ENCODE measurements around the gene ZBTB20. TPM values are rescaled to one million over a fixed set of nuclear protein-coding genes. Genes with fewer than 3 reads are reported as not detected.
A peak's percentile ranks its signal among the peaks of the same experiment; 100 is the strongest.

The ZBTB20 gene
- total RNA-seq, 2 donors from 2014 or later = 55.3 to 61.2 TPM

- Mint-ChIP-seq H3K27ac (peak overlapping the region; percentile 62), H3K4me3 (no peak overlapping the region), H3K27me3 (no peaks in the 10 kb centered on the region), H3K4me1 (peaks cover 20% of the 10 kb centered on the region), H3K36me3 (ENCODE audit: low read depth) (peaks cover 2% of the 10 kb centered on the region)
- no peak for DNase-seq
- H3K9me3 ChIP-seq (ENCODE audit: control insufficient read depth, low read length, poor library complexity, severe bottlenecking) = no peaks in the 10 kb centered on the region
- no peak for ATAC-seq
Observed at GRCh38 chr3:114323546-114324254, 823.4 kb downstream of the ZBTB20 start.

GRCh38 chr3:114320246-114320645 lies 826.8 kb downstream of the ZBTB20 start:
- Mint-ChIP-seq H3K27me3 (no peaks in the 10 kb centered on the region), H3K4me3 (no peak overlapping the region), H3K4me1 (peaks cover 19% of the 10 kb centered on the region), H3K27ac (no peak overlapping the region), H3K36me3 (ENCODE audit: low read depth) (peaks cover 2% of the 10 kb centered on the region)
- DNase-seq = no peak
- H3K9me3 ChIP-seq (ENCODE audit: control insufficient read depth, low read length, poor library complexity, severe bottlenecking) = no peaks in the 10 kb centered on the region
- ATAC-seq = no peak

- no peak for ATAC-seq
- no peaks in the 10 kb centered on the region for H3K27me3 Mint-ChIP-seq
- H3K9me3 ChIP-seq (ENCODE audit: control insufficient read depth, low read length, poor library complexity, severe bottlenecking) = no peaks in the 10 kb centered on the region
- H3K4me1 Mint-ChIP-seq = peaks cover 17% of the 10 kb centered on the region
- H3K4me3 Mint-ChIP-seq = no peak overlapping the region
- no peak for DNase-seq
- no peak overlapping the region for H3K27ac Mint-ChIP-seq
- H3K36me3 Mint-ChIP-seq (ENCODE audit: low read depth) = peaks cover 2% of the 10 kb centered on the region
Observed at GRCh38 chr3:114319453-114319852, 827.6 kb downstream of the ZBTB20 start.

- DNase-seq (no peak), ATAC-seq (no peak)
- no peaks in the 10 kb centered on the region for H3K27me3 Mint-ChIP-seq
- no peak overlapping the region for H3K4me3 Mint-ChIP-seq
- peaks cover 23% of the 10 kb centered on the region for H3K4me1 Mint-ChIP-seq
- H3K27ac Mint-ChIP-seq = peak overlapping the region; percentile 37
- H3K36me3 Mint-ChIP-seq (ENCODE audit: low read depth) = peaks cover 2% of the 10 kb centered on the region
- H3K9me3 ChIP-seq (ENCODE audit: control insufficient read depth, low read length, poor library complexity, severe bottlenecking) = no peaks in the 10 kb centered on the region
Observed at GRCh38 chr3:114318295-114318694, 828.8 kb downstream of the ZBTB20 start.

- no peak for DNase-seq
- no peaks in the 10 kb centered on the region for H3K36me3 Mint-ChIP-seq (ENCODE audit: low read depth)
Observed at GRCh38 chr3:114314282-114314681, 832.8 kb downstream of the ZBTB20 start.

GRCh38 chr3:114313426-114313825 lies 833.7 kb downstream of the ZBTB20 start:
- ATAC-seq = no peak
- no peaks in the 10 kb centered on the region for H3K9me3 ChIP-seq (ENCODE audit: control insufficient read depth, low read length, poor library complexity, severe bottlenecking)
- H3K27ac Mint-ChIP-seq = peak overlapping the region; percentile 59
- H3K4me1 Mint-ChIP-seq = peaks cover 32% of the 10 kb centered on the region
- no peaks in the 10 kb centered on the region for H3K27me3 Mint-ChIP-seq
- no peaks in the 10 kb centered on the region for H3K36me3 Mint-ChIP-seq (ENCODE audit: low read depth)
- H3K4me3 Mint-ChIP-seq = no peak overlapping the region
- DNase-seq = no peak

More at GRCh38 chr3:114314282-114314681, 832.8 kb downstream of the ZBTB20 start:
- Mint-ChIP-seq H3K4me1 (peaks cover 26% of the 10 kb centered on the region), H3K27me3 (no peaks in the 10 kb centered on the region), H3K27ac (peak overlapping the region; percentile 39), H3K4me3 (no peak overlapping the region)
- no peak for ATAC-seq
- H3K9me3 ChIP-seq (ENCODE audit: control insufficient read depth, low read length, poor library complexity, severe bottlenecking) = no peaks in the 10 kb centered on the region

- H3K27me3 Mint-ChIP-seq = no peaks in the 10 kb centered on the region
- H3K36me3 Mint-ChIP-seq (ENCODE audit: low read depth) = peaks cover 2% of the 10 kb centered on the region
- no peak for DNase-seq
- ATAC-seq = no peak
- peak overlapping the region; percentile 99 for H3K27ac Mint-ChIP-seq
- peaks cover 40% of the 10 kb centered on the region for H3K4me1 Mint-ChIP-seq
- H3K9me3 ChIP-seq (ENCODE audit: control insufficient read depth, low read length, poor library complexity, severe bottlenecking) = no peaks in the 10 kb centered on the region
- H3K4me3 Mint-ChIP-seq = no peak overlapping the region
Observed at GRCh38 chr3:114310695-114311094, 836.4 kb downstream of the ZBTB20 start.

- peaks cover 34% of the 10 kb centered on the region for H3K4me1 Mint-ChIP-seq
- ATAC-seq = peak; percentile 94
Observed at GRCh38 chr3:114308830-114309229, 838.3 kb downstream of the ZBTB20 start.

GRCh38 chr3:114308377-114308776 lies 838.7 kb downstream of the ZBTB20 start:
- H3K27me3 Mint-ChIP-seq = no peaks in the 10 kb centered on the region
- peak; percentile 45 for ATAC-seq
- DNase-seq = no peak
- H3K36me3 Mint-ChIP-seq (ENCODE audit: low read depth) = peaks cover 2% of the 10 kb centered on the region
- H3K27ac Mint-ChIP-seq = peak overlapping the region; percentile 99
- H3K4me3 Mint-ChIP-seq = peak overlapping the region; percentile 82
- H3K4me1 Mint-ChIP-seq = peaks cover 29% of the 10 kb centered on the region
- no peaks in the 10 kb centered on the region for H3K9me3 ChIP-seq (ENCODE audit: control insufficient read depth, low read length, poor library complexity, severe bottlenecking)

More at GRCh38 chr3:114308830-114309229, 838.3 kb downstream of the ZBTB20 start:
- peaks cover 2% of the 10 kb centered on the region for H3K36me3 Mint-ChIP-seq (ENCODE audit: low read depth)
- peak; percentile 47 to 57 (median 48) for DNase-seq
- no peaks in the 10 kb centered on the region for H3K9me3 ChIP-seq (ENCODE audit: control insufficient read depth, low read length, poor library complexity, severe bottlenecking)
- peak overlapping the region; percentile 99 for H3K27ac Mint-ChIP-seq
- peak overlapping the region; percentile 82 for H3K4me3 Mint-ChIP-seq
- no peaks in the 10 kb centered on the region for H3K27me3 Mint-ChIP-seq

GRCh38 chr3:114307832-114308231 lies 839.3 kb downstream of the ZBTB20 start:
- no peak for DNase-seq
- peak overlapping the region; percentile 99 for H3K27ac Mint-ChIP-seq
- H3K27me3 Mint-ChIP-seq = no peaks in the 10 kb centered on the region
- no peak for ATAC-seq
- peaks cover 2% of the 10 kb centered on the region for H3K36me3 Mint-ChIP-seq (ENCODE audit: low read depth)
- H3K4me1 Mint-ChIP-seq = peaks cover 29% of the 10 kb centered on the region
- H3K4me3 Mint-ChIP-seq = peak overlapping the region; percentile 82
- no peaks in the 10 kb centered on the region for H3K9me3 ChIP-seq (ENCODE audit: control insufficient read depth, low read length, poor library complexity, severe bottlenecking)

- Mint-ChIP-seq H3K27ac (peak overlapping the region; percentile 99), H3K4me1 (peaks cover 29% of the 10 kb centered on the region), H3K36me3 (ENCODE audit: low read depth) (peaks cover 2% of the 10 kb centered on the region), H3K4me3 (peak overlapping the region; percentile 62), H3K27me3 (no peaks in the 10 kb centered on the region)
- no peaks in the 10 kb centered on the region for H3K9me3 ChIP-seq (ENCODE audit: control insufficient read depth, low read length, poor library complexity, severe bottlenecking)
- DNase-seq (no peak), ATAC-seq (peak; percentile 63)
Observed at GRCh38 chr3:114307222-114307830, 839.8 kb downstream of the ZBTB20 start.

- H3K9me3 ChIP-seq (ENCODE audit: control insufficient read depth, low read length, poor library complexity, severe bottlenecking) = no peaks in the 10 kb centered on the region
- Mint-ChIP-seq H3K27ac (peak overlapping the region; percentile 60), H3K27me3 (no peaks in the 10 kb centered on the region), H3K36me3 (ENCODE audit: low read depth) (peaks cover 3% of the 10 kb centered on the region), H3K4me3 (peak overlapping the region; percentile 57), H3K4me1 (peaks cover 22% of the 10 kb centered on the region)
- ATAC-seq (no peak), DNase-seq (no peak)
Observed at GRCh38 chr3:114299941-114300624, 847.0 kb downstream of the ZBTB20 start.

- Mint-ChIP-seq H3K27ac (peak overlapping the region; percentile 60), H3K4me1 (peaks cover 28% of the 10 kb centered on the region), H3K4me3 (peak overlapping the region; percentile 62), H3K27me3 (no peaks in the 10 kb centered on the region), H3K36me3 (ENCODE audit: low read depth) (peaks cover 3% of the 10 kb centered on the region)
- ATAC-seq = peak; percentile 68
- no peak for DNase-seq
- H3K9me3 ChIP-seq (ENCODE audit: control insufficient read depth, low read length, poor library complexity, severe bottlenecking) = no peaks in the 10 kb centered on the region
Observed at GRCh38 chr3:114299421-114299820, 847.7 kb downstream of the ZBTB20 start.

Data from T-helper 17 cell (primary cell).